A549 (cell line): Measurements from ENCODE around the gene CADPS2. TPM values are rescaled to one million over a fixed set of nuclear protein-coding genes. Genes with fewer than 3 reads are reported as not detected.

Experiments
- ATAC-seq, 2 experiments: fragments of 200-7000 bp in 1 of 2; fragments of >200 bp in 1 of 2; cut with Nextera tagmentation in 1 of 2; cut with Tn5 transposase in 1 of 2; 3 replicates each; pipeline versions ENCODE4 v1.8.0 to v1.9.1; 2018 to 2020; ENCODE audit warnings: mild to moderate bottlenecking in 1 of 2, moderate library complexity in 1 of 2
- CTCF ChIA-PET: fragments of 300-600 bp; sonication (Branson Sonifier 250); formaldehyde crosslinking; extraction: SDS; loops from one replicate; lab custom pipeline; 2021; ENCODE audit warnings: antibody characterized with exemption, inconsistent platforms; lab: Yijun Ruan, JAX
- POLR2A ChIA-PET: fragments of 350-600 bp; formaldehyde crosslinking; extraction: SDS; loops from one replicate; lab custom pipeline; 2021; ENCODE audit warnings: antibody characterized with exemption, inconsistent platforms; lab: Yijun Ruan, JAX
- DNase-seq, 2 experiments: peaks; one replicate each; pipeline versions ENCODE4 v3.0.0 to v3.0.0-alpha.2; 2011 to 2016; ENCODE audit warnings: low read depth in 1 of 2, low spot score in 1 of 2
- FAIRE-seq: peaks from 2 replicates; lab custom pipeline; 2011; peaks lifted over from hg19 to GRCh38; lab: Jason Lieb, UNC
- H3K27ac ChIP-seq, 2 experiments: fragments of >200 bp; sonication (Bioruptor Twin); formaldehyde crosslinking; 3 replicates each; pipeline ENCODE4 v1.5.1; 2016 to 2017
- H3K4me1 ChIP-seq: fragments of >200 bp; sonication (Bioruptor Twin); formaldehyde crosslinking; 3 replicates; pipeline ENCODE4 v1.6.1; 2016
- H3K4me2 ChIP-seq: fragments of >200 bp; sonication (Bioruptor Twin); formaldehyde crosslinking; 3 replicates; pipeline ENCODE4 v1.6.1; 2016
- H3K4me3 ChIP-seq: fragments of >200 bp; sonication (Bioruptor Twin); formaldehyde crosslinking; 3 replicates; pipeline ENCODE4 v1.5.1; 2016
- H3K9me3 ChIP-seq: fragments of >200 bp; sonication (Bioruptor Twin); formaldehyde crosslinking; 3 replicates; pipeline ENCODE4 v1.6.1; 2016
- ATOH8 ChIP-seq: fragments of 250-450 bp; sonication (Bioruptor Pico); IDR thresholded peaks from 2 replicates; pipeline ENCODE4 v1.5.0; 2020; ENCODE audit warnings: low read depth, mild to moderate bottlenecking, moderate library complexity
- BHLHE40 ChIP-seq: IDR thresholded peaks from 2 replicates; pipeline ENCODE4 v1.6.1; 2012; ENCODE audit warnings: low read depth, low read length, inconsistent platforms
- CHD2 ChIP-seq: fragments of 150-350 bp; IDR thresholded peaks from 2 replicates; pipeline ENCODE4 v1.6.1; 2014; ENCODE audit warnings: low read length; ENCODE audit not compliant: partially characterized antibody
- E2F6 ChIP-seq: IDR thresholded peaks from 2 replicates; pipeline ENCODE4 v1.6.1; 2012; ENCODE audit warnings: low read depth, borderline replicate concordance
- EHF ChIP-seq: fragments of 250-450 bp; sonication (Bioruptor Pico); IDR thresholded peaks from 2 replicates; pipeline ENCODE4 v1.5.0; 2020; ENCODE audit warnings: mild to moderate bottlenecking
- ELK1 ChIP-seq: fragments of 150-350 bp; IDR thresholded peaks from 2 replicates; pipeline ENCODE4 v1.6.1; 2014; ENCODE audit warnings: low read depth, mild to moderate bottlenecking, low read length
- FOSL2 ChIP-seq, 2 experiments: fragments of 450-650 bp in 1 of 2; fragments of >200 bp in 1 of 2; sonication (Bioruptor Twin) in 1 of 2; formaldehyde crosslinking; IDR thresholded peaks; 2 replicates each; pipeline versions ENCODE4 v1.5.0 to v1.6.1; 2016 to 2020; ENCODE audit warnings: mild to moderate bottlenecking in 1 of 2, moderate library complexity in 1 of 2
- FOXS1 ChIP-seq: fragments of 250-450 bp; sonication (Bioruptor Pico); IDR thresholded peaks from 2 replicates; pipeline ENCODE4 v1.5.0; 2020; ENCODE audit warnings: mild to moderate bottlenecking, moderate library complexity
- HEYL ChIP-seq: fragments of 250-450 bp; sonication (Bioruptor Pico); IDR thresholded peaks from 2 replicates; pipeline ENCODE4 v1.8.0; 2021; ENCODE audit warnings: mild to moderate bottlenecking, moderate library complexity
- JUNB ChIP-seq: fragments of >200 bp; sonication (Bioruptor Twin); formaldehyde crosslinking; IDR thresholded peaks from 2 replicates; pipeline ENCODE4 v1.6.1; 2016
- KDM5A ChIP-seq: fragments of 200-600 bp; sonication (generic); IDR thresholded peaks from 2 replicates; pipeline ENCODE4 v1.6.1; 2016; ENCODE audit warnings: antibody characterized with exemption, mild to moderate bottlenecking
- MAFK ChIP-seq: fragments of 450-650 bp; IDR thresholded peaks from 2 replicates; pipeline ENCODE4 v1.6.1; 2014; ENCODE audit not compliant: partially characterized antibody
- MYC ChIP-seq: IDR thresholded peaks from 2 replicates; pipeline ENCODE4 v1.6.1; 2012; ENCODE audit warnings: mild to moderate bottlenecking, inconsistent platforms, low read length, improper control_type of control experiment, borderline replicate concordance
- POLR2A ChIP-seq: IDR thresholded peaks from 2 replicates; pipeline ENCODE4 v1.6.1; 2012; ENCODE audit warnings: mild to moderate bottlenecking, low read length
- POLR2AphosphoS2 ChIP-seq: conservative IDR thresholded peaks from 2 replicates; pipeline ENCODE4 v1.6.1; 2012; ENCODE audit warnings: low read length, improper control_type of control experiment, inconsistent platforms
- RAD21 ChIP-seq, 2 experiments: fragments of >200 bp in 1 of 2; sonication (Bioruptor Twin) in 1 of 2; formaldehyde crosslinking in 1 of 2; IDR thresholded peaks in 1 of 2; conservative IDR thresholded peaks in 1 of 2; 2 replicates in 1 of 2; 3 replicates in 1 of 2; pipeline ENCODE4 v1.6.1; 2012 to 2018; ENCODE audit warnings: inconsistent platforms in 1 of 2
- RARB ChIP-seq: fragments of 250-450 bp; sonication (Bioruptor Pico); IDR thresholded peaks from 2 replicates; pipeline ENCODE4 v1.8.0; 2021; ENCODE audit warnings: mild to moderate bottlenecking, moderate library complexity
- RCOR1 ChIP-seq: fragments of 150-350 bp; IDR thresholded peaks from 2 replicates; pipeline ENCODE4 v1.6.1; 2014; ENCODE audit warnings: antibody characterized with exemption, low read length, low read depth
- RNF2 ChIP-seq: fragments of 200-600 bp; sonication (generic); IDR thresholded peaks from 2 replicates; pipeline ENCODE4 v1.6.1; 2016; ENCODE audit warnings: low read depth, mild to moderate bottlenecking, antibody characterized with exemption, moderate library complexity, borderline replicate concordance
- TFCP2L1 ChIP-seq: fragments of 250-450 bp; sonication (Bioruptor Pico); IDR thresholded peaks from 2 replicates; pipeline ENCODE4 v1.5.0; 2021; ENCODE audit warnings: mild to moderate bottlenecking
- USF2 ChIP-seq: fragments of 450-650 bp; IDR thresholded peaks from 2 replicates; pipeline ENCODE4 v1.6.1; 2014; ENCODE audit warnings: antibody characterized with exemption
- ZFP36 ChIP-seq: fragments of 450-650 bp; IDR thresholded peaks from 2 replicates; pipeline ENCODE4 v1.6.1; 2014; ENCODE audit warnings: borderline replicate concordance; ENCODE audit not compliant: partially characterized antibody
- WGBS: methylation state at CpG from one replicate; pipeline ENCODE4 v1.1.6; 2017; ENCODE audit errors: missing lambda C conversion rate; 5-methylcytosine and 5-hydroxymethylcytosine counted together
- polyA plus RNA-seq, 4 experiments: library from polyadenylated mRNA; depleted of rRNA in 3 of 4; stranded (reverse); fragments of >200 nt; fragmentation: RNase III in 1 of 4; extraction: RNeasy Plus Mini Kit Qiagen cat#74134 plus additional on column Dnase treatment in 1 of 4; gene quantifications; 2 replicates in 3 of 4; 3 replicates in 1 of 4; pipeline ENCODE4 v1.2.3, GENCODE V29; 2011 to 2017

CADPS2 gene
- polyA plus RNA-seq, 2 of the 4 experiments (the other 2 are of a cell fraction) = 0.04 to 0.10 TPM

GRCh38 chr7:122746948-122747347 is 139.3 kb downstream of the CADPS2 start:
- no peak overlapping the region for H3K4me3 ChIP-seq
- no peak for FAIRE-seq
- no peak for ATAC-seq
- no peaks in the 10 kb centered on the region for H3K4me1 ChIP-seq
- no peak for DNase-seq
- TF ChIP-seq ATOH8 (CRISPR knock-in tag) (no peak), FOXS1 (CRISPR knock-in tag) (no peak), RAD21 (conservative IDR thresholded peaks at IDR 0.05 in 1 of 2, IDR thresholded peaks at IDR 0.05 in 1 of 2) (no peak), FOSL2 (IDR thresholded peaks at IDR 0.05) (no peak), FOSL2 (CRISPR knock-in tag; IDR thresholded peaks at IDR 0.05) (no peak), TFCP2L1 (CRISPR knock-in tag) (no peak), HEYL (CRISPR knock-in tag) (no peak), KDM5A (no peak), ZFP36 (no peak), BHLHE40 (no peak), POLR2A (no peak), MAFK (no peak), JUNB (no peak), MYC (no peak), RNF2 (no peak), RARB (CRISPR knock-in tag) (no peak), POLR2AphosphoS2 (no peak), USF2 (no peak)
- no peaks in the 10 kb centered on the region for H3K9me3 ChIP-seq
- 23% methylated on average over 2 of the region's 2 CpGs for WGBS
- CTCF ChIA-PET = interaction anchor here (1.4 kb wide), 1 partner anchor 12 kb away, joined by 3 read pairs; no protein-coding TSS in a partner anchor
- POLR2A ChIA-PET = interaction anchor here (0.6 kb wide), 1 partner anchor 9 kb away, joined by 4 read pairs; no protein-coding TSS in a partner anchor
- H3K27ac ChIP-seq = no peak overlapping the region
- no peak overlapping the region for H3K4me2 ChIP-seq

GRCh38 chr7:122743211-122743610 is 143.0 kb downstream of the CADPS2 start:
- no peak for ATAC-seq

More at GRCh38 chr7:122743211-122743610, 143.0 kb downstream of the CADPS2 start:
- CTCF ChIA-PET = no interaction called here
- Histone ChIP-seq H3K9me3 (no peaks in the 10 kb centered on the region), H3K4me1 (no peaks in the 10 kb centered on the region), H3K4me3 (no peak overlapping the region), H3K27ac (no peak overlapping the region), H3K4me2 (no peak overlapping the region)
- POLR2A ChIA-PET = no interaction called here
- no peak for DNase-seq
- no peak for TF ChIP-seq ELK1
- no peak for TF ChIP-seq EHF (CRISPR knock-in tag)
- TF ChIP-seq CHD2 = no peak
- no peak for TF ChIP-seq E2F6
- no peak for TF ChIP-seq POLR2A
- TF ChIP-seq RCOR1 = no peak
- no peak for FAIRE-seq
